ENCODE results near the gene CAMTA1. TPM values are rescaled to one million over a fixed set of nuclear protein-coding genes. Genes with fewer than 3 reads are reported as not detected.

The CAMTA1 gene
- polyA plus RNA-seq, 1 donor from 2014 or later, result 79.0 TPM

- H3K4me1 Mint-ChIP-seq, result no peaks in the 10 kb centered on the region
- H3K27me3 Mint-ChIP-seq, result no peaks in the 10 kb centered on the region
- H3K27ac Mint-ChIP-seq, result no peak overlapping the region
- H3K36me3 Mint-ChIP-seq, result no peaks in the 10 kb centered on the region
- no peaks in the 10 kb centered on the region for H3K9me3 Mint-ChIP-seq
- H3K4me3 Mint-ChIP-seq, result no peak overlapping the region
Observed at GRCh38 chr1:7346070-7346596, 560.9 kb downstream of the CAMTA1 start.

- Mint-ChIP-seq H3K27ac (no peak overlapping the region), H3K4me1 (no peaks in the 10 kb centered on the region)
Observed at GRCh38 chr1:7346600-7347570, 561.6 kb downstream of the CAMTA1 start.

GRCh38 chr1:7348073-7348472, 562.8 kb downstream of the CAMTA1 start:
- peaks cover 0 to 2% (median 0%) of the 10 kb centered on the region in 3 donors for H3K9me3 Mint-ChIP-seq
- H3K27me3 Mint-ChIP-seq, result no peaks in the 10 kb centered on the region
- no peaks in the 10 kb centered on the region for H3K36me3 Mint-ChIP-seq
- no peak overlapping the region for H3K4me3 Mint-ChIP-seq
- peak overlapping the region in 1 of 3 donors; percentile 16 for H3K27ac Mint-ChIP-seq
- peaks cover 0 to 1% (median 0%) of the 10 kb centered on the region in 3 donors for H3K4me1 Mint-ChIP-seq

More at GRCh38 chr1:7346600-7347570, 561.6 kb downstream of the CAMTA1 start:
- Mint-ChIP-seq H3K27me3 (no peaks in the 10 kb centered on the region), H3K36me3 (no peaks in the 10 kb centered on the region), H3K9me3 (peaks cover 0 to 2% (median 0%) of the 10 kb centered on the region in 3 donors), H3K4me3 (no peak overlapping the region)

- peaks cover 0 to 2% (median 0%) of the 10 kb centered on the region in 3 donors for H3K9me3 Mint-ChIP-seq
- H3K27ac Mint-ChIP-seq, result no peak overlapping the region
- H3K4me1 Mint-ChIP-seq, result peaks cover 0 to 1% (median 0%) of the 10 kb centered on the region in 3 donors
- H3K36me3 Mint-ChIP-seq, result no peaks in the 10 kb centered on the region
- no peaks in the 10 kb centered on the region for H3K27me3 Mint-ChIP-seq
- H3K4me3 Mint-ChIP-seq, result no peak overlapping the region
Observed at GRCh38 chr1:7348580-7348979, 563.3 kb downstream of the CAMTA1 start.

- Mint-ChIP-seq H3K27me3 (peaks cover 4% of the 10 kb centered on the region), H3K27ac (no peak overlapping the region), H3K4me1 (peaks cover 0 to 1% (median 0%) of the 10 kb centered on the region in 3 donors), H3K36me3 (peaks cover 1% of the 10 kb centered on the region), H3K9me3 (peaks cover 2 to 6% (median 2%) of the 10 kb centered on the region in 3 donors), H3K4me3 (no peak overlapping the region)
Observed at GRCh38 chr1:7350804-7351203, 565.5 kb downstream of the CAMTA1 start.

GRCh38 chr1:7351649-7352048, 566.4 kb downstream of the CAMTA1 start:
- H3K4me3 Mint-ChIP-seq, result no peak overlapping the region

GRCh38 chr1:7352364-7352763, 567.1 kb downstream of the CAMTA1 start:
- peaks cover 5% of the 10 kb centered on the region for H3K27me3 Mint-ChIP-seq
- H3K4me1 Mint-ChIP-seq, result peaks cover 0 to 1% (median 0%) of the 10 kb centered on the region in 3 donors
- H3K9me3 Mint-ChIP-seq, result peaks cover 2 to 6% (median 2%) of the 10 kb centered on the region in 3 donors
- H3K4me3 Mint-ChIP-seq, result no peak overlapping the region
- no peak overlapping the region for H3K27ac Mint-ChIP-seq
- peaks cover 1% of the 10 kb centered on the region for H3K36me3 Mint-ChIP-seq

More at GRCh38 chr1:7351649-7352048, 566.4 kb downstream of the CAMTA1 start:
- Mint-ChIP-seq H3K27ac (no peak overlapping the region), H3K9me3 (peaks cover 2 to 6% (median 2%) of the 10 kb centered on the region in 3 donors), H3K27me3 (peaks cover 5% of the 10 kb centered on the region), H3K36me3 (peaks cover 1% of the 10 kb centered on the region), H3K4me1 (peaks cover 0 to 1% (median 0%) of the 10 kb centered on the region in 3 donors)

- H3K4me3 Mint-ChIP-seq, result no peak overlapping the region
- H3K27ac Mint-ChIP-seq, result no peak overlapping the region
- peaks cover 5% of the 10 kb centered on the region for H3K27me3 Mint-ChIP-seq
- H3K36me3 Mint-ChIP-seq, result peaks cover 1% of the 10 kb centered on the region
- H3K4me1 Mint-ChIP-seq, result peaks cover 0 to 1% (median 0%) of the 10 kb centered on the region in 3 donors
- H3K9me3 Mint-ChIP-seq, result peaks cover 2 to 6% (median 2%) of the 10 kb centered on the region in 3 donors
Observed at GRCh38 chr1:7352974-7353373, 567.7 kb downstream of the CAMTA1 start.

GRCh38 chr1:7355646-7356045, 570.4 kb downstream of the CAMTA1 start:
- H3K9me3 Mint-ChIP-seq, result peaks cover 2 to 6% (median 2%) of the 10 kb centered on the region in 3 donors
- peaks cover 1% of the 10 kb centered on the region for H3K36me3 Mint-ChIP-seq
- no peak overlapping the region for H3K4me3 Mint-ChIP-seq
- H3K4me1 Mint-ChIP-seq, result peaks cover 0 to 1% (median 0%) of the 10 kb centered on the region in 3 donors
- H3K27ac Mint-ChIP-seq, result no peak overlapping the region
- H3K27me3 Mint-ChIP-seq, result peaks cover 8% of the 10 kb centered on the region

GRCh38 chr1:7356079-7356478, 570.8 kb downstream of the CAMTA1 start:
- H3K36me3 Mint-ChIP-seq, result peaks cover 1% of the 10 kb centered on the region
- H3K9me3 Mint-ChIP-seq, result peaks cover 2 to 6% (median 2%) of the 10 kb centered on the region in 3 donors
- peaks cover 8% of the 10 kb centered on the region for H3K27me3 Mint-ChIP-seq
- H3K4me3 Mint-ChIP-seq, result no peak overlapping the region
- peaks cover 0 to 1% (median 0%) of the 10 kb centered on the region in 3 donors for H3K4me1 Mint-ChIP-seq
- no peak overlapping the region for H3K27ac Mint-ChIP-seq

GRCh38 chr1:7358425-7358824, 573.2 kb downstream of the CAMTA1 start:
- Mint-ChIP-seq H3K4me1 (no peaks in the 10 kb centered on the region), H3K27ac (no peak overlapping the region), H3K36me3 (peaks cover 1% of the 10 kb centered on the region), H3K4me3 (no peak overlapping the region), H3K27me3 (peaks cover 8% of the 10 kb centered on the region), H3K9me3 (peaks cover 0 to 9% (median 2%) of the 10 kb centered on the region in 3 donors)

GRCh38 chr1:7360526-7360925, 575.3 kb downstream of the CAMTA1 start:
- H3K36me3 Mint-ChIP-seq, result peaks cover 3% of the 10 kb centered on the region
- H3K9me3 Mint-ChIP-seq, result peaks cover 0 to 13% (median 0%) of the 10 kb centered on the region in 3 donors
- H3K4me3 Mint-ChIP-seq, result no peak overlapping the region
- H3K27ac Mint-ChIP-seq, result no peak overlapping the region
- H3K27me3 Mint-ChIP-seq, result peaks cover 7% of the 10 kb centered on the region
- no peaks in the 10 kb centered on the region for H3K4me1 Mint-ChIP-seq

- peaks cover 0 to 9% (median 0%) of the 10 kb centered on the region in 3 donors for H3K9me3 Mint-ChIP-seq
- peaks cover 3% of the 10 kb centered on the region for H3K36me3 Mint-ChIP-seq
- no peaks in the 10 kb centered on the region for H3K4me1 Mint-ChIP-seq
- peak overlapping the region in 1 of 3 donors; percentile 46 for H3K27ac Mint-ChIP-seq
- peaks cover 3% of the 10 kb centered on the region for H3K27me3 Mint-ChIP-seq
- no peak overlapping the region for H3K4me3 Mint-ChIP-seq
Observed at GRCh38 chr1:7362947-7363346, 577.7 kb downstream of the CAMTA1 start.

- Mint-ChIP-seq H3K4me3 (peak overlapping the region in 1 of 4 donors; percentile 14), H3K9me3 (peaks cover 0 to 9% (median 0%) of the 10 kb centered on the region in 3 donors), H3K36me3 (peaks cover 3% of the 10 kb centered on the region), H3K4me1 (no peaks in the 10 kb centered on the region), H3K27ac (peak overlapping the region in 1 of 3 donors; percentile 46), H3K27me3 (peaks cover 3% of the 10 kb centered on the region)
Observed at GRCh38 chr1:7363450-7363849, 578.2 kb downstream of the CAMTA1 start.

- peaks cover 3% of the 10 kb centered on the region for H3K36me3 Mint-ChIP-seq
- peaks cover 0 to 9% (median 0%) of the 10 kb centered on the region in 3 donors for H3K9me3 Mint-ChIP-seq
- H3K4me1 Mint-ChIP-seq, result no peaks in the 10 kb centered on the region
- H3K4me3 Mint-ChIP-seq, result no peak overlapping the region
- no peaks in the 10 kb centered on the region for H3K27me3 Mint-ChIP-seq
- no peak overlapping the region for H3K27ac Mint-ChIP-seq
Observed at GRCh38 chr1:7365706-7366105, 580.5 kb downstream of the CAMTA1 start.
